HG02571 (cell line): ENCODE measurements around the gene DDN.

Experiments used
- ATAC-seq: cut with Tn5 transposase; IDR thresholded peaks from one replicate; pipeline ENCODE4 v1.9.1; 2021; ENCODE audit warnings: mild to moderate bottlenecking, moderate library complexity; ENCODE audit not compliant: unreplicated experiment

DDN gene

DNA sequence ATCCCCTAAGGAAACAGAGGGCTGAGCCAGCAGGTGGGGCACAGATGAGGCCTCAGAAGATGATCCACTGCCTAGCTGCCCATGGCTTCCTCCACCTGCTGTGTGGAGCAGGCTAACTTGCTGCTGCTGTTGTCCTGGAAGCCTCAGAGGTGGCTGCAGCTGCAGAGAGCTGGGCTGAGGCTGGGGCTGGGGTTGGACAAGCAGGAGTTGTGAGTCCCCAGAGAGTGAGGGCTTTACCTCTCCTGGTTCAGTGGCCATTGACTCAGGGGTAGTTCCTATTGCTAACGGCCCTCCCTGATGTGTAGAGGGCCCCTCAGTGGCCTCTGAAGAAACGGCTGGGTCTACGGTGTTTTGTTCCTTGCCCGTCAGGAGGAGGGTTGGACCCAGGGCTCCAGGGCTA, 33.1 kb upstream of the DDN start:
- ATAC-seq = no peak

DNA sequence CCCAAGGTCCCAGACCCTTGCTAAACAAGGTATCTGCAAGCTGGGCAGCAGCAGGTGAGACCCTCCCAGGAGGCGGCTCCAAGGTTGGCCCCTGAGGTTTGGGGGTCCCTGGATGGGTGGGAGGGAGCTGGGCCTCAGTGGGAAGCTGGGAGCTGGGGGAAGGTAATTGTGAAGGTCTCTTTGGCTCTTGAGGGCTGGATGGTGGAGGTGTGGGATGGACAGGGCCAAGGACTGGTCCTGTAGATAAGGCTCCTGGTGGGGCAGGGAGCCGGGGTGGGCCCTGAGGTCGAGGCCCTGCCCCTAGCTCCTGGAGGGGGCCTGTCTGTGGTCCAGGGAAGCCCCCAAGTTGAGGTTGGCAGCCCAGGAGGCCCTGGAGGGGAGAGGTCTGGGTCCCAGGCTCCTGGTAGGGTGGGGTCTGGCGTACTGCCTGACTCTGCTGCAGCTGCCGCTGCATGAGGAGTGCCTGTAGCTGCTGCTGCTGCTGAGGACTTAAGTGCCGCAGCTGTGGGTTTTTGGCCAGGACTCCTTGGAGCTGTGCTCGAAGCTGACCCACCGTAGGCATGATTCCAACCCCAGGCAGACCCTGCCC, 32.5 kb upstream of the DDN start:
- no peak for ATAC-seq

DNA sequence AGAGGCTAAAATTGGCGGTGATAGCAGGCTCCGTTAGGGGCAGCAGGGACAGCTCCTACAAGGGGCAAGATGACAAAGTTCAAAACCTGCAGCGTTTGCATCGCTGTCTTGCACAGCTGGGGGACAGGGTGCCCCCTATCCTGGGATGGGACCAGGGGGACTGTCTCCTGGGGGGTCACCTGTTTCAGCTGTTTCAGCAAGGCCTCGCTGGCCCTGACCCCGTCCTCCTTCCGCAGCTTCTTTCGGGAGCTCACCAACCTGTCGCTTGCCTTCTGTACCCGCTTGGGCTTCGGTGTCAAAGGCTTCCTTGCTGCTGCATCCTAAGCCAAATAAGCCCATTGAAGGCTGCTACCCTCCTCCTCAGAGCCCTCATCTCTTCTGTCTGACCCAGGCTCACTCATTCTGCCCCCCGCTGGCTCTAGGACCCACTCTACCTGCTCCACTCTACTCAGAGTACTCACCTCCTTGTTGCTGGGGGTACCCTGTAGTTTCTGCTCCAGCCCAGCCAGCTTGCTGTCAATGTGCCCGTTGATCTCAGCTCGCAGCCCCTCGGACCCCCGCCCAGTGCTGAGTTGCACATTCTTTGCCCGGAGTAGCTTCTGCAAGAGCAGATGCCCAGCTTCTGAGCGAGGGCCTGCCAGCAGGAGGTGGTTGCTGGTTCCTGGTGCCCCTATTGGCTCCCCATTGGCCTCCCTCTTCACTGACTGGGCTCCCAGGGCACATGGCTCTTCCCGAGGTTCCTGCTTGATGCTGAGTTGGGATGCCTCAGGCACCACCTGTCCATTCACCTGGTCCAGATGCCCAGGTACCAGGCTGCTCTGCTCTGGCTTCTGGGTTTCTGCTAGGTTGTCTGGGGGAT, 31.8 kb upstream of the DDN start:
- no peak for ATAC-seq

DNA sequence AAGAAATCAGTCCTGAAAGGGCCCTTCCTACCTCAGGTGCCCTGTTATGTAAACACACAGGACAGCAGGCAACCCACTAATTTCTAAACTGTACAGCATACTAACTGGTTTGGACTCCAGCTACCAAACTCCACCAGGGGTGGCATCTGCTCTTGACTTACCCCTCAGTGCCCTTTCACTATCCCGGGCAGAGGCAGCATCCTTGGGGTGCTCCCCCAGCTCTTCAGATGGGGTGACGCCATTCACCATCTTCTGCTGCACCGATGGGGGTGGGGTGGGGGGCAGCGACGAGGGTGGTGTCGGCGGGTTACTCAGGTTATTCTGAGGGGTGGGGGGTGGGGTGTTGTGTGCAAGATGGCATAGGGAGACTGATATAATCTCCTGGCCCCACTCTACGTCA, 30.9 kb upstream of the DDN start:
- no peak for ATAC-seq

DNA sequence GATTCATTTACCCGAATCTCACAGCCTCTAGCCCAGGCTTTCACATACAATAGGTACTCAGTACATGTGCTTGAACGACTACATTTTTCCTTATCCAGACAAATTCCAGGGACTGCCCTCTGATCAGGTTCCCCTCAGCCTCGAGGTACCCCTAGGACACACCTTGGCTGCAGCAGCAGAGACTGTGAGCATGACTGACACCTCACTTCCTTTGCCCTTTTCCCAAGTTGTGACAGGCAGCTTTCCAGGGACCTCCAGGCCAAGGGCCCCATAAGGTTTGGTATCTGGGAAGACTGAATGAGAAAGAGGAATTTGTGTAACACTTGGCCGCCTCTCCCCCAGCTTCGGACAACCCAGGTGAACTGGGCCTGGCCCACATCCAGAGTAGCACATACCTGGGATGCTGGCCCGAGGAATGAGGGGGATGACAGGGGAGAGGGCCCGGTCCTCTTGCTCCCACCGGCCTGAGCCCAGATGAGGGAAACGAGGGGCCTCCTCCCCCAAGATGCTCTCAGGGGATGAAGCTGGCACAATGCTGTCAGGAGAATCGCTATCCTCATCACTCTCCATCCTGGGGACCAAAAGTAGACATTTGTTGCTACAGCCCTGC, 29.6 kb upstream of the DDN start:
- ATAC-seq = no peak

DNA sequence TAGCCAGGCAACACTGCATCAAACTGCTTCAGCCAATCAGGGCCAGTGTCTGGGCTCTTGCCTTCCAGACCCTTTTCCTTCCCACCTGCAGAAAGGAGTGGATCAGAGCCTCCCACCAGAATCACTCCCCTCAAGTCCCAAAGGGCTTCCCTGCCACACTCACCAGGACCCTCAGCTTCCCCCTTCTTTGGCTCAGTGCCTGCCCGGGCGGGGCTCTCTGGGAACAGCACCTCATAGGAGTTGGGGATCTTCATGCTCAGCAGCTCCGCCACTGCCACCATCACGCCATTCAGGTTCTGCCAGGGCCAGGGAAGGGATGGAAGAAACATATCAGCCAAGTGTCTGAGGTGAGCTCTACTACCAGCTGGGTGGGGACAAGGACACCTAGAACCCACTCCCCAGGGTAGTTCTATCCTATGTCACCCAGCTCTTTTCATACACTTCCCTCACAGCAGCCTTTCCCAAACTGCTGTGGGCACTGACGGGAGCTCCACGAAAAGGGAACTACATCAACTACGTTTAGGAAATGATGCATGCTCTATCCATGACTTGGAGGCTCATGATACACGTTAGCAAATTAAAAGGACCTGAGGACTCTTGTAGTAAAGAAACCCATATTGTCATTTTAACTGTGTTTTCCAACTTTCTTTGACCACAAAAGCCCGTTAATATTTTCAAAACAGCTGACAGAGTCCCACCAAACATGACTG, 28.8 kb upstream of the DDN start:
- no peak for ATAC-seq

DNA sequence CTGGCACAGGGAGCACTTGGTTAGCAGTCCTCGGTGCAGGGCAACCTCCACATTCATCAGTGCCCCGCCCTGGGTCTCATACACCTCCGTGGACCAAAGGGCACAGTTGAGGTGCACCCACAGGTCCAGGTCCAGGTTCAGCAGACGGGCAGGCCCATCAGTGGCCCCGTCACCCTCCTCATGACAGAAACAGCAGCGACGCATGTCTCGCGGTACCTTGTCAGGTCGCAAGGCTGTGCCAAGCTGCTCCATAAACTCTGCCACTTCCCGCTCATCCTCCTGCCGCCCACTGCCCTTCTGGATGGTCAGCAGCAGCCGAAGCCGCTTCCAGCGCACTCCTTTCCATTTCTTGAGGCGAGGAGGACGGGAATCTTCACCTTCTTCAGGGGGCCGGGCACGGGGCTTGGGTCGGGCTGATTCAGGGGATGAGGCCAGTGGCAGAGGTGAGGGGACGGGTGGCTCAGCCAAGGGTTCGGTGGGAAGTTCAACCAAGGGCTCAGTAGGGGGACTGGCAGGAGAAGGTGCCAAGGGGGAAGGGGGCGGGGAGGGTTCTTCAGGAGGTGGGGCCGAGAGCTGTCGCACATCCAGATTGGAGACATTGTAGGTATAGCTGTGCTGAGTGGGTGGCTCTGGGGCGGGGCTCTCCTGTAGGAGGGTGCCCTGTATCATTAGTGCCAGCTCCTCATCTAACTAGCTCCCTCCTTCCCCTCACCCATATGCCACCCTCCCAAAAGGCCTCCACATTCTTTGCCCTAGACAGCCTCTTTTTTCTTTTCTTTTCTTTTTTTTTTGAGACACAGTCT, 27.7 kb upstream of the DDN start:
- ATAC-seq = no peak

DNA sequence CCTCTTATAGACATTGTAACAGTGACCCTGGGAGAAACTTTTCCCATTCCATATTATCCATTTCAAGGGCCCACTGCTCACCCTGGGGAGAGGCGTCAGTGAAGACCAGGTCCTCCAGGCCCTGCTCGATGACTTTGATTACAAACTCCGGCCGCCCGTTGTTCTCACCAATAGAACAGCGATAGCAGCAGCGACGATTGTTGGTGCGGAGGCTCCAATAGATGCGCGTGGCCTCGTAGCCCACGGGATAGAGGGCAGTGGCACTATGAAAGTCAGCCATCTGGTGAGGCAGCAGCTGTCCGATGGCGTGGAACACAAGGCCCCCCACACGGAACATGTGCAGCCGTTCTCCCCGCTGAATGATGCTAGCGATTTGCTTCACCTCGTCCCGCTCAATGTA, 26.9 kb upstream of the DDN start:
- ATAC-seq = no peak

DNA sequence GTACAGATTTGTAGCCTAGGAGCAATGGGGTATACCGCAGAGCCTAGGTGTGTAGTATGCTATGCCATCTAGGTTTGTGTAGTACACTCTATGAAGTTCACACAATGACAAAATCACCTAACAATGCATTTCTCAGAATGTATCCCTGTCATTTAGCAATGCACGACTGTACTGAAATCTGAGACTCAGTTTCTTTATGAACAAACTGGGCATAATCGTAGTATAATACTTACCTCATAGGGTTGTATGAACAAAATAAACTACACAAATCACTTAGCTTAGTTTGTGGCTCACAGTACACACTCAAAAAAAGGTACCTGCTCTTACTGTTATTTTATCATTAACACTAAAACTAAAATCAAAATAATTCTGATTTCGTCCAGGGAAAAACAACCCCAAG, 26.3 kb upstream of the DDN start:
- no peak for ATAC-seq

DNA sequence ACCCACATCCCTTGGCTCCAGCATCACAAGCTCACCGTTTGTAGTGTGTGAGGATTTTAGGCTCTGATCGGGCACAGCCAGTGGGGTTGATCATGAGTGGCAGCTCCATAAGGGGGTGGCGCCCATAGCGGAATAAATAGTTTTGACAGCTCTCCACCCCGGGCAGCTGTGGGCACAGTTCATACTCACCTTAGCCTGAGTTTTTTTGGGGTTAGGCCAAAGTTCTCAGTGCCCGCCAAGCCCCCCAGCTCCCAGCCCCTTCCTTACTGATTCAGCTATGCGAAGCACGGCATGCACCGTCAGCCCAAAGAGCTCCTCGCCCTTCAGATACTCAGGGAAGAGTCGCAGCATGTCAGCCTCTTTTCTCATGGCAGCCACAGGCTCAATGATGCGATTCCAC, 25.4 kb upstream of the DDN start:
- no peak for ATAC-seq

DNA sequence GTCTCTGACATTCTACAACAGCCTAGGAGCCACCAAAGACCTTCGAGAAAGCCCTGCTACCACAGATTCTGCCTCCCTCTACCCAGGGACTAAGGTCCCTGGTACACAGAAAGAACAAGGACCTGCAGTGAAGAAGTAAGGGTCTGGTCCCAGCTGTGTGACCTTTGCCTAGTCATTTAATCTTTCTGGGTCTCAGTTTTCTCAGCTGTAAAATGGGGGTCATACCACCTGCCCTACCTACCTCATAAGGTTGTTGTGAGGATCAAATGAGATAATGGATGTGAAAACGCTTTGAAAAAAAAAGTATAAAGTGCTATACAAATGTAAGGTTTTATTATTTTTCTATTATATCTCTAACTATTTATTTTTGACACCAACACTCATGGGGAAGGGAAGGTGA, 24.6 kb upstream of the DDN start:
- ATAC-seq = no peak

DNA sequence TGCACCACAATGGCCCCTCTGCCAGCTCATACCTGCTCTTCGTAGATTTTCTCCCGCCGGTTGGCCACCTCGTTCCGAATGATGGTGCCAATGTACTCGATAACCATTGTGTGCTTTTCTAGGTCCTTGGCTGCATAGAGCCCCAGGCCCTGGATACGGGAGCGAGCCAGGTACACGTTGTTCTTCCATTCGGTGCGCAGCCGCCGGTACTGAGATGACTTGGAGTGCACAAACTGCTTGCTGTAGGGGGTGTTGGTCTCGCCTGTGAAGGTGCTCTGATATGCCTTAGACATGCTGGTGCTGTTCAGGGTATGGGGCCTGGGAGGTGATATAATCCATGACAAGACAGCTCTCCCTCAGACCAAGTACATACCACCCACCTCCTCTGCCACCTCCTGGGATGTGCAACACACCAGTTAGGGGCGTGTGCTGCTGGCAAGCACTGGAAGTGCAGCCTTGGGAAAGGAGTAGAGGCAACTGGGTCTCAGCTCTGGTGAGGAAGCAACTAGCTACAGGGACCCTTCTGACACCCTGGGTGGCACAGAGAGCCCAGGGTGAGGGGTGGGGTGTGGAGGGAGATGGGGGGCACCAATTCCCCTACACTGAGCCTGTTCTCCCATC, 23.5 kb upstream of the DDN start:
- ATAC-seq = no peak

DNA sequence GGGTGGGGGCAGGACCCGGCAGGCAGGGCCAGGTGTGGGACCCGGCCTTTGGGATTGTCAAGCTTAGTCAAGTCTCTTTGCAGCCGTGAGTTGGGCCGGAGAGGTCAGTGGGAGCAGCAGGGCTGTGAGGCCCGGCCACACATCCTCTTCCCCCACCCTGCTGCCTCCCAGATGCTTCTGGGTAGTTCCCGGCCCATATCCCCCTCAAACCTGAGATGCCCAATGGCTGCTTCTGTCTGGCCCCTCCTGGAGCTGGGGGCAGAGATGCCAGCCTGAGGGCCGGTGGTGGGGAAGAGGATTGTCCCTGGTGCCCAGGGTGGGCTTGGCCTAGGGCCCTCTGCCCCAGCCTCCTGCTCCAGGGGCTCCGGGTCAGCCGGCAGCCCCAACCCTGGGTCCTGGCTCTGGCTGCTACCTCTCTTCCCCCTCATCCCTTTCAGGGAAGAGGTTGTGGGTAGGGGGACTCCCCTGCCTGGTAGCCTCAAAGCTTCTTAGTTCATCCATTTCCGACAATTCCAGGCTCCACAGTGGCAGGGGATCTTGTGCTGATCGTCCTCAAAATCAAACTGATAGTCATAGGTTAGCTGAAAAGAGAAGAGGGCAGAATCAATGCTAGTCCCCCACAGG, 22.2 kb upstream of the DDN start:
- ATAC-seq = no peak

DNA sequence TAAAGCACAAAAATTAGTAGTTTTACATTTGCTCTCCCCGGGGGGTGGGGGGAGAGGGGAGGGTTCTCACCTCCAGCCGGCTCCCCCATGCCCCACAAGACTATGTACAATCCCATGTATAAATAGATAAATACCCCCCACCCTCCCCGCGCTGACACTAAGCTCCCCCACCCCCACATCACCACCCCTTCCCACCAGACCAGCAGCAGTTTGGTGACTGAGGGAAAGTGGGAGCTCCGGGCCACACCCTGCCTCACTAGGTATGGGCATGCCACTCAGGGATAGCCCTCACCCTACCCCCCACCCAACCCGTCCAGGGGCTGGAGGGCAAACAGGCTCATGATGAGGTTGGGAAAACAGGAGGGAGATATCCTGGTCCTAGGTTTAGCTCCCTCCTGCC, 21.3 kb upstream of the DDN start:
- ATAC-seq = no peak

DNA sequence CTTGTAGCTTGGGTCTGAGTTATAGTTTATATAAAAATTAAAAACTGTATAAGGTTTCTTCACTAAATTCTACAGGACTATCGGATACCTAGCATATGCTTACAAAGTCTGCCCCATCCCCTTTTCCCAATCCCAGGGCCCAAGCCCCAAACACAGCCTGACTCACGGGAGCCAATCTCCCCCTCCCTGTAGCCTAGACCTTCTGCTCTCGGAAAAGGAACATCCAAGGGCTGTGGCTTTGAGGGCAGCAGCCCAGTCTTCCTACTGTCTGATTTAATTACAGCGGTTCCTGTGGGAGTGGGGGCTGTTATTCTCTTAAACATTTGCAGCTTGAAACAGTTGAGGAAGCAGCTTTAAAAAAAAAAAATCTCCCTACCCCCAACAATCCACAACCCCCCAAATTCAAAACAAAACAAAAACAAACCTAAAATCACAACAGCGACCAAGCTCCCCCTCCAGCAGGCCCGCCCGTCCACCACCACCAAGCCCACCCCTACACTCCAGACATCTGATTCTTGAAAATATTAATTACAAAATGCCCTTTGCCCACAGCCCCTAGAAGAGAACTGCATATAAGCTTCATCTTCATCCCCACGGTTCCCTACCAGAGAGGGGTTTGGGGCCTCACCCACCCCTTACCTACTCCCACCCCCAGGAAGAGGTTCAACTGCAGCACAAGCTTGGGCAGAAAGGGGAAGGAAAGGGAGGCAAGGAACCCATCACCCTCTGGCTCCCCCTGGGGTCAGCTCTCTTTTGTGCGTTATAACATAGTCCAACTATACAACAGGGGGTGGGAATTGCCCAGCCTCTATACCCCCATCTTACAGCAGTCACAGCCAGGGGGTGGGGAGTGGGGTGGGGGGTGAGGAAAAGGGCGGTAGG, 20.5 kb upstream of the DDN start:
- ATAC-seq = no peak

DNA sequence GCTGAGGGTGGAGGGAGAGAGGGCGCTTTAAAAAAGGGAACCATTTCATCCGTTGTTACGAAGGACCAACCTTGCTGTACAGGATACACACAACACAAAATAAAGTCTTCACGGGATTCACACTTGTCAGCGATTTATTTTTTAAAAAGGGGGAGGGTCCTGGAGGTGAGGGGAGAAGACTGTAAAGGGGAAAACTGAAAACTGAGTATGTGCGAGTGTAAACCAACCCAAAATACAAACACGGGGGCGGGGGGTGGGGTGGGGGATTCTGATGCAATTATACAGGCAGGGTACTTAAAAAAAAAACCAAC, 19.9 kb upstream of the DDN start:
- ATAC-seq = no peak

DNA sequence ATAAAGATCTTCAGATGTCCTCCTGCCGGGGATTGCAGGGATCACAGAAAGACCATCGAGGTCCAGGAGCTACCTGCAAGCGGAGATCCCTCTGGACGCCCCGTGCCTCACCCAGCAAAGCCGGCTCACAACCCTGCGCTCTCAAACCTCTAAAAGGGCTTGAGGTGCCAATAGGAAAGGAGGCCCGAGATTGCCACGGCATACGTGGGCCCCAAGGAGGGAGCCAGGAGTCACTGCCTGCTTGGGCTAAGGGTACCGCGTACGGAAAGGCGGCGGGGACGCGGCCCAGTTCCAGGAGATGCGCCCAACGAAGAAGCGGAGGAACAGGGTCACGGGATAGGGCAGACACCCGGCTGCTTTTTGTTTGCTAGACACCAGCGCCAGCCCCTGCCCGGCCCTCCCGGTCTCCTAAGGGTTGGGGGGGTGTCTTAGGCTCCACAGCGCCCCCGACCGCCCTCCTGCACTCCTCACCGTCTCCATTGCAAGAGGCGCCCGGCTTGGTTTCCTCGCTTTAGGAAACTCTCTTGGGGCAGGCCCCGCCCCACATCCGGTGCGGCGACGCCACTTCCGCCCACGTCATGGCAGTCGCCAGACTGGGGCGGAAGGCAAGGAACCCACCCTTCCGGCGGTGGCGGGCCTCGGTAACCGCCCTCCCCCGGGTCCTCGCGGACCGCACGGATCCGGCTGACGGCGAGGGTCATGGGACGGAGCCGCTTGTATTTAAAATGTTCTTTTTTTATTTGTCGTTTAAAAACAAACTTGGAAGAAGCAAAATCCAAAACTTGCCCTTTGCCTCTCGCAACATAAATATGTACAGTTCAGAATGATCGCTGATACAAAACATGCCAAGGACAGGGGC, 19.3 kb upstream of the DDN start, which contains the start of gene PRKAG1:
TSS of gene PRKAG1 (minus strand) at position 516 of the 859 bp plus-strand sequence. CDS start at position 480, 36 bp downstream.
- peak; percentile 88 for ATAC-seq

DNA sequence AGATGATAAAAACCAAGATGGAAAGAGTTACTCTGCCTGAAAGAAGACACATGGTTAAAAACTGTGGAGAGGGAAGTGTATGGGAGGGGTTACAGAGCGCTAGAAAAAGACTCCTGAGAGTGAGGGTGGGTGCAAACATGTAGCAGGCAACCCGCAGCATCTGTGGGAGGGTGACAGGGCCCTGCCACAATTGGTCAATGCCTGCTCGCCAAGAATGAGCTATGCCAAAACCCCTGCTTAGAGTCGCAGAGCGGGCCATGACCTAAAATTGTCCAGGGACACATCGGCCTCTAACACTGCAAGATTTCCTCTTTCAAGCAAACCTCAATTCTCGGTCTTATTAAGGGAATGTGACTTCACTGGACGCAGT, 18.7 kb upstream of the DDN start:
- ATAC-seq = no peak
